ENCODE measurements around the gene NUP98.

DNA sequence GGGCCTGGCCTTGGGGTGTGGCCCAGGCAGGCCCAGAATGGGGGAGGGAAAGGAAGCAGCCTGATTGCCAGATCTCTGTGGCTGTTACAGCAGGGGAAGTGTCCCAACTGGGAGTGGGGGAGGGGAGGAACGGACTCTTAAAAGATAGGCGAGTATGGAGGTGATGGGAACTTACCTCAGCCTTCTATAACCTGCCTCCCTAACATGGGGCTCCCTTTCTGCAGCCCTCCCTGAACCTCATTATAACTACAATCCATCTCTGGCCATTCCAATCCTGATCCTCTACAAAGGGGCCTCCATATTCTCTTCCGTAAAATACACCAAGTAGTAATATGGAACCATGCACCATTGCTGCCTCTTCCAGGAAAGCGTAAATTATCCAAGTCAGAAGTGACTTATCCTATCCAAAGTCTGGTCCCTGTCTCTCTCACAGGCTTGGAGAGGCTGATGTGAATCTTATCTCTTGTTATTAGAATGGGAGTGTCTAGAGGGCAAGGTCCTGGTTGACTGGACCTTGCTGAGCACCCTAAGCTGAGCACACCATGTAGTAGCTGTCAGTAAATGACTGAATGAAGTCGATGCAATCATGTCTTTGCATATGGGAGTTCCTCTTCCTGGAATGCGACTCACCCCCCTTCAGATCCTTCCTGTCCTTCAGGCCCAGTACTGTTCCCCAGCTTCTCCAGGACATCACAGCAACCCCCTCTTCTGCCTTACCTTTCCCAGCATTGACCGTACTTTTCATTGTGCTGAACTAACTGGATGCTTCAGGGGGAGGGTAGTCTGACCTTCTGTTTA, 37.5 kb upstream of the NUP98 start:
- TF ChIP-seq, protein P1, sequence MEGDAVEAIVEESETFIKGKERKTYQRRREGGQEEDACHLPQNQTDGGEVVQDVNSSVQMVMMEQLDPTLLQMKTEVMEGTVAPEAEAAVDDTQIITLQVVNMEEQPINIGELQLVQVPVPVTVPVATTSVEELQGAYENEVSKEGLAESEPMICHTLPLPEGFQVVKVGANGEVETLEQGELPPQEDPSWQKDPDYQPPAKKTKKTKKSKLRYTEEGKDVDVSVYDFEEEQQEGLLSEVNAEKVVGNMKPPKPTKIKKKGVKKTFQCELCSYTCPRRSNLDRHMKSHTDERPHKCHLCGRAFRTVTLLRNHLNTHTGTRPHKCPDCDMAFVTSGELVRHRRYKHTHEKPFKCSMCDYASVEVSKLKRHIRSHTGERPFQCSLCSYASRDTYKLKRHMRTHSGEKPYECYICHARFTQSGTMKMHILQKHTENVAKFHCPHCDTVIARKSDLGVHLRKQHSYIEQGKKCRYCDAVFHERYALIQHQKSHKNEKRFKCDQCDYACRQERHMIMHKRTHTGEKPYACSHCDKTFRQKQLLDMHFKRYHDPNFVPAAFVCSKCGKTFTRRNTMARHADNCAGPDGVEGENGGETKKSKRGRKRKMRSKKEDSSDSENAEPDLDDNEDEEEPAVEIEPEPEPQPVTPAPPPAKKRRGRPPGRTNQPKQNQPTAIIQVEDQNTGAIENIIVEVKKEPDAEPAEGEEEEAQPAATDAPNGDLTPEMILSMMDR (conservative IDR thresholded peaks at IDR 0.05) = no peak
- TF ChIP-seq EZH2 (IDR thresholded peaks at IDR 0.05; ENCODE audit: low read depth) = no peak
